ENCODE measurements around the gene CLOCK. TPM values are rescaled to one million over a fixed set of nuclear protein-coding genes. Genes with fewer than 3 reads are reported as not detected.

The CLOCK gene
- total RNA-seq, 1 experiment from 2014 or later: 24.9 TPM

GRCh38 chr4:55534306-55534705 lies 12.4 kb downstream of the CLOCK start:
- in situ Hi-C loops (cut with HindIII; ENCODE audit: low pct_unique_long_range_greater_than_20kb, low sequenced_read_pairs): no loop called here
- ChIA-PET POLR2A (no interaction called here), CTCF (no interaction called here)
- H3K4me3 ChIP-seq (ENCODE audit: low read depth in 2 of 2, low read length in 2 of 2): no peak overlapping the region
- no TSS peak for BruUV-seq (replicated peaks)
- H3K27me3 ChIP-seq (ENCODE audit: control insufficient read depth, insufficient read depth, low read length): no peaks in the 10 kb centered on the region
- DNase-seq (ENCODE audit: low read depth, low spot score) (no peak), ATAC-seq (no peak)
- H3K27ac ChIP-seq (ENCODE audit: low read length): no peak overlapping the region
- H3K4me1 ChIP-seq (ENCODE audit: control insufficient read depth, insufficient read depth, low read length): no peaks in the 10 kb centered on the region
- intact Hi-C loops (cut with micrococcal nuclease; ENCODE audit: unreplicated experiment): no loop called here
- 0 out of 2 replicates have a peak, but pooled peaks cover 3% of the 10 kb centered on the region for H3K9me3 ChIP-seq (ENCODE audit: control insufficient read depth, insufficient read depth, low read depth, low read length)
- no peaks in the 10 kb centered on the region for H3K36me3 ChIP-seq (ENCODE audit: control insufficient read depth, insufficient read depth, low read length)
- TF ChIP-seq POLR2AphosphoS5 (IDR thresholded peaks at IDR 0.05; ENCODE audit: low read depth, low read length): no peak

- DNase-seq (ENCODE audit: low read depth, low spot score): no peak
- in situ Hi-C loops (cut with HindIII; ENCODE audit: low pct_unique_long_range_greater_than_20kb, low sequenced_read_pairs) (no loop called here), intact Hi-C loops (cut with micrococcal nuclease; ENCODE audit: unreplicated experiment) (no loop called here)
- Histone ChIP-seq H3K4me3 (ENCODE audit: low read depth in 2 of 2, low read length in 2 of 2) (no peak overlapping the region), H3K27me3 (ENCODE audit: control insufficient read depth, insufficient read depth, low read length) (no peaks in the 10 kb centered on the region), H3K9me3 (ENCODE audit: control insufficient read depth, insufficient read depth, low read depth, low read length) (no peaks in the 10 kb centered on the region), H3K4me1 (ENCODE audit: control insufficient read depth, insufficient read depth, low read length) (no peaks in the 10 kb centered on the region), H3K36me3 (ENCODE audit: control insufficient read depth, insufficient read depth, low read length) (no peaks in the 10 kb centered on the region), H3K27ac (ENCODE audit: low read length) (no peak overlapping the region)
- TF ChIP-seq SIN3A (IDR thresholded peaks at IDR 0.05; ENCODE audit: borderline replicate concordance, insufficient read depth, low read depth, low read length): no peak
- no peak for ATAC-seq
- CTCF ChIA-PET: no interaction called here
- no TSS peak for BruUV-seq (replicated peaks)
- POLR2A ChIA-PET: no interaction called here
Measured at GRCh38 chr4:55530691-55531090, 16.0 kb downstream of the CLOCK start.

- no peaks in the 10 kb centered on the region for H3K36me3 ChIP-seq (ENCODE audit: control insufficient read depth, insufficient read depth, low read length)
- no peak for TF ChIP-seq TCF7L2 (IDR thresholded peaks at IDR 0.05; ENCODE audit: low read depth, low read length)
- TF ChIP-seq SIN3A (IDR thresholded peaks at IDR 0.05; ENCODE audit: borderline replicate concordance, insufficient read depth, low read depth, low read length): no peak
- no peak overlapping the region for H3K27ac ChIP-seq (ENCODE audit: low read length)
- intact Hi-C loops (cut with micrococcal nuclease; ENCODE audit: unreplicated experiment) (no loop called here), in situ Hi-C loops (cut with HindIII; ENCODE audit: low pct_unique_long_range_greater_than_20kb, low sequenced_read_pairs) (no loop called here)
- no peaks in the 10 kb centered on the region for H3K4me1 ChIP-seq (ENCODE audit: control insufficient read depth, insufficient read depth, low read length)
- no peak for DNase-seq (ENCODE audit: low read depth, low spot score)
- H3K27me3 ChIP-seq (ENCODE audit: control insufficient read depth, insufficient read depth, low read length): no peaks in the 10 kb centered on the region
- no peaks in the 10 kb centered on the region for H3K9me3 ChIP-seq (ENCODE audit: control insufficient read depth, insufficient read depth, low read depth, low read length)
- ChIA-PET CTCF (no interaction called here), POLR2A (no interaction called here)
- no TSS peak for BruUV-seq (replicated peaks)
- ATAC-seq: no peak
- H3K4me3 ChIP-seq (ENCODE audit: low read depth in 2 of 2, low read length in 2 of 2): no peak overlapping the region
Measured at GRCh38 chr4:55530167-55530566, 16.5 kb downstream of the CLOCK start.

GRCh38 chr4:55528491-55528890 lies 18.2 kb downstream of the CLOCK start:
- Histone ChIP-seq H3K4me3 (ENCODE audit: low read depth in 2 of 2, low read length in 2 of 2) (no peak overlapping the region), H3K4me1 (ENCODE audit: control insufficient read depth, insufficient read depth, low read length) (no peaks in the 10 kb centered on the region), H3K36me3 (ENCODE audit: control insufficient read depth, insufficient read depth, low read length) (no peaks in the 10 kb centered on the region), H3K27me3 (ENCODE audit: control insufficient read depth, insufficient read depth, low read length) (no peaks in the 10 kb centered on the region), H3K27ac (ENCODE audit: low read length) (no peak overlapping the region), H3K9me3 (ENCODE audit: control insufficient read depth, insufficient read depth, low read depth, low read length) (no peaks in the 10 kb centered on the region)
- TF ChIP-seq CTCF (IDR thresholded peaks at IDR 0.05): no peak
- DNase-seq (ENCODE audit: low read depth, low spot score): no peak
- in situ Hi-C loops (cut with HindIII; ENCODE audit: low pct_unique_long_range_greater_than_20kb, low sequenced_read_pairs) (no loop called here), intact Hi-C loops (cut with micrococcal nuclease; ENCODE audit: unreplicated experiment) (no loop called here)
- no peak for ATAC-seq
- ChIA-PET CTCF (no interaction called here), POLR2A (no interaction called here)
- BruUV-seq (replicated peaks): no TSS peak

Data from Panc1 (cell line).